ENCODE results near the gene UBQLN3. TPM values are rescaled to one million over a fixed set of nuclear protein-coding genes. Genes with fewer than 3 reads are reported as not detected.
A peak's percentile ranks its signal among the peaks of the same experiment; 100 is the strongest.

The UBQLN3 gene
- total and polyA plus RNA-seq, 4 donors: 0.06 to 1.4 (median 0.28) TPM; not detected in 1

GRCh38 chr11:5467527-5467926 lies 42.2 kb downstream of the UBQLN3 start:
- WGBS, 2 donors: 49 to 63% methylated on average over 2 of the region's 2 CpGs
- TF ChIP-seq CTCF (IDR thresholded peaks at IDR 0.05; ENCODE audit: control extremely low read depth, extremely low read depth): no peak
- H3K36me3 ChIP-seq (ENCODE audit: control insufficient read depth in 4 of 4, insufficient read depth in 4 of 4, low read length in 4 of 4): no peaks in the 10 kb centered on the region
- H3K9ac ChIP-seq (ENCODE audit: insufficient read depth in 1 of 2, low read length in 2 of 2): no peak overlapping the region
- no peak overlapping the region for H3K27ac ChIP-seq (ENCODE audit: low read depth in 1 of 2, low read length in 1 of 2)
- DNase-seq (peak in 2 of 3 donors; percentile 15 to 28), ATAC-seq (ENCODE audit: insufficient read depth, low FRiP score) (no peak)
- H3K9me3 ChIP-seq (ENCODE audit: control insufficient read depth in 4 of 4, insufficient read depth in 3 of 4, low read length in 3 of 4): peaks cover 0 to 3% (median 0%) of the 10 kb centered on the region in 4 donors
- no peak overlapping the region for H3K4me3 ChIP-seq
- H3K27me3 ChIP-seq (ENCODE audit: control insufficient read depth in 3 of 3, insufficient read depth in 3 of 3, low read length in 2 of 3): no peaks in the 10 kb centered on the region
- peaks cover 0 to 4% (median 0%) of the 10 kb centered on the region in 5 donors for H3K4me1 ChIP-seq (ENCODE audit: control insufficient read depth in 5 of 5, insufficient read depth in 5 of 5, low read length in 5 of 5)

- Histone ChIP-seq H3K9ac (ENCODE audit: insufficient read depth in 1 of 2, low read length in 2 of 2) (no peak overlapping the region), H3K36me3 (ENCODE audit: control insufficient read depth in 4 of 4, insufficient read depth in 4 of 4, low read length in 4 of 4) (no peaks in the 10 kb centered on the region), H3K27me3 (ENCODE audit: control insufficient read depth in 3 of 3, insufficient read depth in 3 of 3, low read length in 2 of 3) (no peaks in the 10 kb centered on the region), H3K4me1 (ENCODE audit: control insufficient read depth in 5 of 5, insufficient read depth in 5 of 5, low read length in 5 of 5) (no peaks in the 10 kb centered on the region), H3K9me3 (ENCODE audit: control insufficient read depth in 4 of 4, insufficient read depth in 3 of 4, low read length in 3 of 4) (no peaks in the 10 kb centered on the region), H3K27ac (ENCODE audit: low read depth in 1 of 2, low read length in 1 of 2) (no peak overlapping the region), H3K4me3 (no peak overlapping the region)
- WGBS, 2 donors: 93 to 94% methylated on average over 14 of the region's 14 CpGs
- ATAC-seq (ENCODE audit: insufficient read depth, low FRiP score) (no peak), DNase-seq (no peak)
- TF ChIP-seq CTCF (IDR thresholded peaks at IDR 0.05; ENCODE audit: control extremely low read depth, extremely low read depth): no peak
Measured at GRCh38 chr11:5460983-5461621, 48.7 kb downstream of the UBQLN3 start.

Other genes starting within 250 kb of the UBQLN3 start
- gene HBE1, start 240.0 kb downstream of the UBQLN3 start, total RNA-seq: 10 to 100 TPM in 1 of 2 donors, 1 to 10 TPM in 1; 2.1 to 14.6 TPM
- not detected for gene HBE1, start 240.0 kb downstream of the UBQLN3 start, polyA plus RNA-seq
- 1 to 10 TPM in 1 of 2 donors, not detected in 1; 1.9 TPM for gene OR51B4, start 208.0 kb downstream of the UBQLN3 start, total RNA-seq
- not detected for gene OR51B4, start 208.0 kb downstream of the UBQLN3 start, polyA plus RNA-seq
- 1 to 10 TPM in 1 of 2 donors, not detected in 1; 1.9 TPM for gene OR51B2, start 185.7 kb downstream of the UBQLN3 start, total RNA-seq
- not detected for gene OR51B2, start 185.7 kb downstream of the UBQLN3 start, polyA plus RNA-seq
- gene OR51B5, start 166.4 kb downstream of the UBQLN3 start, total RNA-seq: 1 to 10 TPM in 1 of 2 donors, under 1 TPM in 1; 0.52 to 4.2 TPM
- under 1 TPM; 0.03 to 0.10 TPM for gene OR51B5, start 166.4 kb downstream of the UBQLN3 start, polyA plus RNA-seq
- gene OR51B6, start 158.4 kb downstream of the UBQLN3 start, total RNA-seq: not detected
- gene OR51B6, start 158.4 kb downstream of the UBQLN3 start, polyA plus RNA-seq: not detected
- not detected for gene OR51M1, start 126.1 kb downstream of the UBQLN3 start, total RNA-seq
- not detected for gene OR51M1, start 126.1 kb downstream of the UBQLN3 start, polyA plus RNA-seq
- gene OR51Q1, start 87.8 kb downstream of the UBQLN3 start, total RNA-seq: not detected
- gene OR51Q1, start 87.8 kb downstream of the UBQLN3 start, polyA plus RNA-seq: not detected
- 1 to 10 TPM in 1 of 2 donors, not detected in 1; 3.2 TPM for gene OR51I1, start 68.4 kb downstream of the UBQLN3 start, total RNA-seq
- gene OR51I1, start 68.4 kb downstream of the UBQLN3 start, polyA plus RNA-seq: not detected
- gene OR51I2, start 60.6 kb downstream of the UBQLN3 start, total RNA-seq: not detected
- not detected for gene OR51I2, start 60.6 kb downstream of the UBQLN3 start, polyA plus RNA-seq
- not detected for gene OR52D1, start 21.3 kb downstream of the UBQLN3 start, total RNA-seq
- gene OR52D1, start 21.3 kb downstream of the UBQLN3 start, polyA plus RNA-seq: not detected
- under 1 TPM; 0.74 to 0.85 TPM for gene UBQLNL, start 6.7 kb upstream of the UBQLN3 start, total RNA-seq
- gene UBQLNL, start 6.7 kb upstream of the UBQLN3 start, polyA plus RNA-seq: under 1 TPM; 0.16 to 0.39 TPM
- gene OR52H1, start 38.6 kb upstream of the UBQLN3 start, total RNA-seq: 1 to 10 TPM in 1 of 2 donors, under 1 TPM in 1; 0.40 to 2.8 TPM
- gene OR52H1, start 38.6 kb upstream of the UBQLN3 start, polyA plus RNA-seq: under 1 TPM in 1 of 2 donors, not detected in 1; 0.03 TPM
- gene OR52B6, start 70.9 kb upstream of the UBQLN3 start, total RNA-seq: not detected
- gene OR52B6, start 70.9 kb upstream of the UBQLN3 start, polyA plus RNA-seq: not detected
- gene TRIM6, start 86.7 kb upstream of the UBQLN3 start, total RNA-seq: 1 to 10 TPM; 2.5 to 4.2 TPM
- gene TRIM6, start 86.7 kb upstream of the UBQLN3 start, polyA plus RNA-seq: 1 to 10 TPM; 2.1 to 3.1 TPM
- gene TRIM34, start 115.0 kb upstream of the UBQLN3 start, total RNA-seq: 10 to 100 TPM in 1 of 2 donors, 1 to 10 TPM in 1; 8.5 to 10.9 TPM
- gene TRIM34, start 115.0 kb upstream of the UBQLN3 start, polyA plus RNA-seq: 1 to 10 TPM; 4.1 to 8.0 TPM
- gene TRIM5, start 175.1 kb upstream of the UBQLN3 start, total RNA-seq: 10 to 100 TPM; 34.1 to 46.0 TPM
- gene TRIM5, start 175.1 kb upstream of the UBQLN3 start, polyA plus RNA-seq: 10 to 100 TPM; 12.3 to 15.3 TPM
- 100 to 1,000 TPM; 107 to 128 TPM for gene TRIM22, start 179.8 kb upstream of the UBQLN3 start, total RNA-seq
- 100 to 1,000 TPM in 1 of 2 donors, 10 to 100 TPM in 1; 59.0 to 173 TPM for gene TRIM22, start 179.8 kb upstream of the UBQLN3 start, polyA plus RNA-seq
- not detected for gene OR56B1, start 226.5 kb upstream of the UBQLN3 start, total RNA-seq
- under 1 TPM; 0.03 to 0.08 TPM for gene OR56B1, start 226.5 kb upstream of the UBQLN3 start, polyA plus RNA-seq
- gene OR52N4, start 244.3 kb upstream of the UBQLN3 start, total RNA-seq: under 1 TPM; 0.26 to 0.28 TPM
- under 1 TPM; 0.31 to 0.41 TPM for gene OR52N4, start 244.3 kb upstream of the UBQLN3 start, polyA plus RNA-seq

Data from lung (tissue), 12 donors.